Fibroblast of skin of right biceps (primary cell): ENCODE data around the gene TRIM39.

ENCODE experiments used
- DNase-seq: peaks from one replicate; pipeline ENCODE4 v3.0.0-alpha.2; 2013

Gene TRIM39

DNA sequence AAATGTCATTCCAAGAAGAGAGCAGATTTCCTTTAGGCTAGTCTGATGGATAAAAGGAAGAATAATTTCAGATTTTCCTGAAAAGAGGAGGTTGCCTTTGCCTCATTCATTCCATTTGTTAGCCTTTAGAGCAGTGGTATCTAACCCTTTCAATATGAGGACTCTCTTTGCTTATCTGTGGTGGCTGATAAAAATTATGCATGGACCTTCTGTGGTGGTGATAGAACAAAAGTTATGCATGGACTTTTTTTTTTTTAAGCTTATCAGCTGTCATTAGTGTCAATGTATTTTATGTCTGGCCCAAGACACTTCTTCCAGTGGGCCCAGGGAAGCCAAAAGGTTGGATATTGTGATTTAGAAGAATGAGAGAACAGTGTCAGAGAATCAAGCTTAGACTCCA is 1.7 kb downstream of the TRIM39 start:
- no peak for DNase-seq

- no peak for DNase-seq
Observed at GRCh38 chr6:30329331-30329730, 2.6 kb downstream of the TRIM39 start.

GRCh38 chr6:30331981-30332380 is 5.3 kb downstream of the TRIM39 start:
- DNase-seq = no peak

DNA sequence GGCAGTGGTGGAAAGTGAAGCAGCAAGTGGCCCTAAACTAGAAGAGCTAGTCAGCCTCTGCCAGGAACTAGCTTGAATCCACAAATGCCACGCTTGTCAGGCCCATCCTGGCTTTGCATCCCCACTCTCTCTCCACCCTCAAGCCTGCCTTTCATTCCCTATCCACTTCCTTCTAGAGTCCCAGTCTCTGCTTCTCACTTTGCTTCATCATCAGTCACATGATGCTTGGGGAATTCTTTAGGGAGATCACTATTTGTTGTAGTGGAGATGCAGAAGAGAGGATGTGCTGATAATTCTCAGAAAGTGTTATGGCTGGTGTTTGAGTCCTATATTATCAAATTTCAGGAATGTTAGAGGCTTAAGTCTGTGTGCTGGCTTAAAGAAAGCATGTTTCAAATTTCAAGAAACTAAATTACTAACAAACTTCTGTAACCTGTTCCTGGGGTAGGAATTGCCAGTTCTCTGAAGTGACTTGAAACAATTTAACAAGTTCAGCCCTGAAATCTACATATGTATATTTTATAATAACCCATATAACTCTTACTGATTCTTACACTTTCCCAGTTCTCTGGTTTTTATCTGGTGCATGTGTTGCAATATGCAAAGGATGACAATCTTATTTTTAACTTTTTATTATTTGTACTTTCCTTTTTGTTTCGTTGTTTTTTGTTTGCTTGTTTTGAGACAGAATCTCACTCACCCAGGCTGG is 7.5 kb downstream of the TRIM39 start:
- no peak for DNase-seq

DNA sequence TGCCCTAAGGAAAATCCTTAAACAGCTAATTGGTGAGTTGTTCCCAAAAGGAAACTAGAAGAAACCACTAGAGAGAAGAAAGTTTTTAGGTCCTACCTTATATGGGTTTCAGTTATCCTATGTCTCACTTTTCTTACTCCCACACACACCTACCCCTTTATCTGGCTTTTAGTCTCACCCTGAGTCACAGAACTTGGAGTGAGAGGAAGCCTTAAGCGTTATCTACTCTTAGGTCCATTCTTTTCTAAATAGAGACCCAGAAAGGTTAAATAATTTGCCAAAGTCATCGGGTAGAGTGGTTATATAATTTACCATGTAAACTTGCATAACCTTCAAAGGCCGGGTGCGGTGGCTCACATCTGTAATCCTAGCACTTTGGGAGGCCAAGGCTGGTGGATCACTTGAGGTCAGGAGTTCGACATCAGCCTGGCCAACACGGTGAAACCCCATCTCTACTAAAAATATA is 13.9 kb downstream of the TRIM39 start:
- no peak for DNase-seq

DNA sequence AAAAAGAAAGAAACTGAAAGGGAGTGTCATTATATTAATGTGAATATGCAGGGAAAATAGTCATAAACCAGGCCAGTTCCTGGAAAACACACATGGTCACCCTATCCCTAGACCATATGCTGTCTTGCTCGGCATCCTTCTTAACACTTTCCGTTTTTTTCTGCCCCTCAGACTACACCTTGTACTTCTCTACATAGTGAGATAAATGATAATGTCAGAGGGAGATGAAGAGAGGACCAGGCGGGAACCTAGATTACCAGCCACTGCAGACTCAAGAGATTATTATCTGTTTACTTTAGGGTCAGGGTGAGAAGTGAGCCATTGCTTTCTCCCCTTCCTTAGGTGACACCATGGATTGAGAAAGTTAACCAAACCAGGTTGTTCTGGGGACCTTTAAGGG is 14.5 kb downstream of the TRIM39 start:
- DNase-seq = no peak

GRCh38 chr6:30341728-30342127 is 15.0 kb downstream of the TRIM39 start:
- no peak for DNase-seq

- no peak for DNase-seq
Observed at GRCh38 chr6:30344191-30344867, 17.6 kb downstream of the TRIM39 start.

GRCh38 chr6:30344868-30345671 is 18.3 kb downstream of the TRIM39 start, which contains the start of gene RPP21:
RPP21 (plus strand) TSS chr6:30345156; CDS start chr6:30345172, 16 bp downstream.
- DNase-seq = peak; percentile 79

DNA sequence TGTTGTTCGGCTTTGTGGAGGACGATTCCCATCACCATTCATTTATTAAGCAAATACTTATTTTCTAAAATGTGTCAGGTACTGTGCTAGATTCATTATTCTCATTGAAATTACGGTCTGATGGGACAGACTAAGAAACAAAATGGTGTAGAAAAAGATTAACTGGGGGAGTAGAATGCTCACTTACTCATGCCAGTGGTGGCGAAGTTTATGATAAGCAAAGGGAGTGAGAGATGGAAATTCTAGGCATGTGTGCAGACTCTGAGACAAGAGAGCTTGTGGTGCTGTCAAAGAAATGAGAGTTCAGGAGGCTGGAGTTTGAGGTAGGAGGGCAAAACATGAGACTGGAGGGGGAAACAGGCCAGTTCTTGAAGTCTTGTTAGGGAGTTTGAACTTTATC is 19.1 kb downstream of the TRIM39 start:
- DNase-seq = no peak

DNA sequence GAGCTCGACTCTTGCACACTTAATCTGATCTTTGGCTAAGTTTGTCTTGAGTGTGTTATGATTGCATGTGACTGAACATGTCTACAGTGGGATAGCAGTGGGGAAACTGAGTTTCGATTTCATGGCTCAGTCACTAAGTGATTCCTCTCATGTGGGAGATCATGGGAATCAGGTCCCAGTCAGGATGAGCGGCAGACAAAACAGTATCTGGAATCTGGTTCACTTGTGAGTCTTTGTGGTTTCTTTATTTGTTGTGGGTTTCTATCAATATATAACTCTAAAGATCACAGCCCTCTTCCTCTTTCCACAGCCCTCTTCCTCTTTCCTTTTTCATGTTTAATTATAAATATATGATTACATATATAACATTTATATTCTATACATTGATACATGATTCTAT is 22.2 kb downstream of the TRIM39 start:
- no peak for DNase-seq

DNA sequence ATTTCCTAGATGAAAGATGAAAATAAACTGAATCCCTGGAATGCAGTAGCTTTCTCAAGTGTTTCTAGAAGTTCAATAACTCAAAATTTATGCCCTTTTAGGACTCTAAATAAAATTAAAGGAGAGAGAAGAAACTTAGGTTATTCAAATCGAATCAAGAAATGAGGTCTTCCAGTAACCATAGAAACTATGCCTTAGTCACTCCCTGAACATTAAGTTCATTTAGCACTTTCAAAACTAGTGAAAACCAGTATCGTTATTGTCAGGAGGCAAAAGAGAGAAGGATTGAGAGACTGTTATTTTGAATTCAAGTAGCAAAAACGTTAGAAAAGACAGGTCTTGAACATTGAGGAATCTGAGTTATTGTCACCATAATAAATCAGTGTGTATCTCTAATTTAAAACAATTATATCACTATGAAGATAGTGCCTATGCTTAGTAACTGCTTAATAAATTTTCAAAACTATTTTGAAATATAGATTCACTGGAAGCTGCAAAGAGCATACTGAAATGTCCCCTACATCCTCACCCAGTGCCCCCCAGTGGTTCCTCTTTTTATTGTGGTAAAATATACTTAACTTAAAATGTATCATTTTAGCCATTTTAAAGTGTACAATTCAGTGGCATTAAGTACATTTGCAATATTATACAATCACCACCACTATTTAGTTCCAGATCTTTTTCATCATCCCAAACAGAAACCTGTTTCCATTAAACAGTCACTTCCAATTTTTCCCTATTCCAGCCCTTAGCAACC is 22.9 kb downstream of the TRIM39 start:
- DNase-seq = no peak

DNA sequence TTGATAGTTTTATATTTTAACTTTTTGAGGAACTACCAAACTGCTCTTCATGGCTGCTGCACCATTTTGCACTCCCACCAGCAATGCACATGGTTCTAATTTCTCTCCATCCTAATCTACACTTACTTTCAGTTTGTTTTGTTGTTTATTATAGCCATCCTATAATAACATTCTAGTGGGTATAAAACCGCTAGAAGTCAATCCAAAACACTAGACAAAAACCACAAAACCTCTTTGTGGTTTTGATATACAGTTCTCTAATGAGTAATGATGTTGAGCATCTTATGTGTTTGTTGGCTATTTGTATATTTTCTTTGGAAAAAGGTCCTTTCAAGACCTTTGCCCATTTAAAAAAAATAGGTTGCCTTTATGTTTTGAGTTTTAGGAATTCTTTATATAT is 23.8 kb downstream of the TRIM39 start:
- DNase-seq = no peak

DNA sequence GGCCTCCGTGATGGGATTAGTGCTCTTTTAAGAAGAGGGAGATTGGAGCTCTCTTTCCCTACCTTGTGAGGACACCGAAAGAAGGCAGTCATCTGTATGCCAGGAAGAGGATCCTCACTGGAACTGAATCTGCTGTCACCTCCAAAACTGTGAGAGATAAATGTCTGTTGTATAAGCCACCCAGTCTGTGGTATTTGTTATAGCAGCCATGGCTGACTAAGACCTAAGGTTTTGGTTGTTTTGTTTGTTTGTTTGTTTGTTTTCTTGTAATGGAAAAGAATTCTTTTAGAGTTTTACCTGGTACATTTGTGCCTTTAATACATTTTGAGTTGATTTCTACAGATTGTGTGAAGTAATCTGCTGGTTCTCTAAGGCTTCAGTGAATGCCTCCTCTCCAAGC is 25.8 kb downstream of the TRIM39 start:
- no peak for DNase-seq

DNA sequence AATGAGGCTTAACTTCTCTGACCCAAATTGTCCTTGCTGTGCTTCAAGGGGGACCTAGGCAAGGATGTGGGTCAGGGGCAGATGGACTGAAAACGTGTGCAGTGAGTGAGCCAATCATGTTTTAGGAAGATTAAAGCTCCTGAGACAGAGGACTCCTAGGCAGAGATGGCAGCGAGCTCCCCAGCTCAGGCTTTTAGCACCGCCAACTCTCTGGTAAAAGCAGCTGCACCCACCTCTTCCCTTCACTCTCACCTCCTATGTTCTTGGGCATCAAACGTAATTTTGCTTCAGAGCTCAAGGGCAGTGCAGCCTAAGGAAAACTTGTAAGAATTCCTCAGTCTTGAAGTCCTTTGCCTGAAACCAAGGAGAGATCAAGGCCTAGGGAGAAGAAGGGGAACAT is 28.6 kb downstream of the TRIM39 start:
- DNase-seq = no peak

DNA sequence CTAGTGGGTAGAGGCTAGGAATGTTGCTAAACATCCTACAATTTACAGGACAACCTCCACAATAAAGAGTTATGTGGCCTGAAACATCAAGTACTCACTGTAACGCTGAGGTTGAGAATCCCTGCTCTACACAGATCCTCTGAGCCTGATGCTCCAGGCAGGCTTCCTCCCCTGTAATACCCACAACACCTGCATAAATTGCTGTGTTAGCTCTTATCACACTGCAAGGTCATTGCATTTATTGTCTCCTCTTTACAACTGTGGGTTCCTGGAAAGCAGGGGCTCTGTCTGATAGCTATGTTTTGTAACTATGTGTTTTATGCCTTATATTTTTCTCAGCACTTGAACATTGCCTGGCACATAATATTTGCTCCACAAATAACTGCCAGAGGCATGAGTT is 29.8 kb downstream of the TRIM39 start:
- DNase-seq = no peak

DNA sequence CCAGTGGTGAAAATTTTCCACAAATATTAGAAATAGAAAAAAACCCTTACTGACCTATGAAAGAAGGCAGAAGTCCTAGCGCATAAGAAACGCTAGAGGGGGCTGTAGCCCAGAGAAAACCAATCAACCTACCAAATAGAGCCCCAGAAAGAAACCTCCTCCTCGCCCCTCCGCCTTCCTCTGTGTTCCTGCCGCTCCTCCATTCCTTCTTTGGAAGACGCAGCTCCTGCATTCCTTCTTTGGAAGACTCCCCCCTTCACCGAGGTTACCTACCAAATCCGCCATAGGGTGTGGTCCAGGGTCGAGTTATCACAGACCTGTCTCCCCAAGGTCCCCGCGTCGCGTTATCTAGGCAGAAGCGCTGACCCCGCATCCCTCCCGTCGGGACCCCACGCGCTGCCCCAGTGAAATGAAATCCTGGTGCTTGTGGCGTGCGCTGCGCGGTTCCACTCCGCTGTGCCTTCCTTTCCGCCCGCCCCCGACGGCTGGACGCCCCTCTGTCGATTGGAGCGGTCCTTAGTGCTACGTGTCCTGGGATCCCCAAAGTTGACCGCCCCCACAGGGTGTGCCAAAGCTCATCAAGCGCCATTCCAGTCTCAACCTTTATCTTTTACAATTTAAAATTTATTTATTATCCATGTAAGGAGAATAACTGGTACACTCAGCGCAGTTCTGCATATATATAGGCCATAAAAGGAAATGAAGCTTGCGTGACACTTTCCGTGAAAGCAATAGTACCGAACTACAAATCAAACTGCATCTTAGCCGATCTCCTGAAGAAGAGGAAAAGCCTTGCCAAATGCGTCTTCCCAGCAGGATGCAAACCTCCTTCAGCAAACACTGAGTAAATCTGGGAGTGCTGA is 31.2 kb downstream of the TRIM39 start:
- peak; percentile 75 for DNase-seq

GRCh38 chr6:30359276-30359675 is 32.5 kb downstream of the TRIM39 start:
- DNase-seq = no peak

GRCh38 chr6:30360139-30360538 is 33.4 kb downstream of the TRIM39 start:
- no peak for DNase-seq

DNA sequence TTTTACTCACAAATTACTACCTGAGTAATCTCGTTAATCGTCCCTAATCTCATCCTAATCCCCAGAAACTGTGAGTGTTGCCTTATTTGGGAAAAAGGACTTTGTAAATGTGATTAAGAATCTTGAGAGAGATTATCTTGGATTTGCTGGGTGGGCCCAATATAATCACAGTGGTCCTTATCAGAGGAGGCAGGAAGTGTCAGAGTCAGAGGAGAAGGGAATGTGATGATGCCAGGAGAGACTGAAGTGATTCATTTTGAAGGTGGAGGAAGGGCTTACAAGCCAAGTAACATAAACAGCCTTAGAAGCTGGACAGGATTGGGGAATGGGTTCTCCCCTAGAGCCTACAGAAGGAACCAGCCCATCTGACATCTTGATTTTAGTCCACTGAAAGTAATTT is 34.9 kb downstream of the TRIM39 start:
- DNase-seq = no peak

DNA sequence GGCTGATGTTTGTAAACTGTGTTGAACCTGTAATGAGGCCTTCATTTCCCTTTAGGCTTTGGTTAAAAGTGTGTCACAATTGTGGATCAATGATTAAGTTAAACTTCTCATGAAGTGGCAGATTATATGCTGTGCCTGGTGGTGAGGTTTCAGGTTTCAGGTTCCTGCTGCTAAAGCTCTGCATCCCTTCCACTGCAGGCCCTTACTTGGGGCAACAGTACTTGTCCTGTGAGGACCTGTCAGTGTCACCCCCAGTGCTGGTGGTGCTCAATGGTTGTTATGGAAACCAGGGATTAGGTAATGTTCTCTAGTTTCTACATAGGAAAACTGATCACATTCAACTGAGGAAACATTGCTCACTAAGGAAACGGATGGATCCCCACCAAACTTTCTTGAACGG is 36.7 kb downstream of the TRIM39 start:
- DNase-seq = no peak

DNA sequence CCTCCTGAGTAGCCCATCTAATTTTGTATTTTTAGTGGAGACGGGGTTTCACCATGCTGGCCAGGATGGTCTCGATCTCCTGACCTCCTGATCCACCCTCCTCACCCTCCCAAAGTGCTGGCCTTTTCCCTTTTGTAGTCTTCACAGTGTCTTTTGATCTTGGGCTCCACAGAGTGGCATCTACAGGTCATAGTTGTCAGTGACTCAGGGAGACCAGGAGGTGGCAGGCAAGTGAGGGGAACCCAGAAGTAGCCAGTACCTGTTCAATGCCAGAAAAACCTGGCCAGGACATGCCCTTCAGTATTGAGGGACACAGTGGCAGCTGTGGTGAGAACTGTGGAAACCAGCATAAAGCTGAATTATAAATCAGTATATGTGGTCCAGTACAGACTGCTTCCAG is 37.9 kb downstream of the TRIM39 start:
- no peak for DNase-seq
